Epithelial cell of esophagus (primary cell): ENCODE results near the gene DNAH11.

Experiments
- DNase-seq: peaks from one replicate; pipeline ENCODE4 v3.0.0; 2010; ENCODE audit warnings: low read depth
- H3K4me3 ChIP-seq: 2 replicates; pipeline ENCODE4 v1.5.1; 2011; ENCODE audit warnings: mild to moderate bottlenecking, low read length, control low read depth
- TF ChIP-seq, protein P1 (sequence below): IDR thresholded peaks from 2 replicates; pipeline ENCODE4 v1.5.1; 2011; ENCODE audit warnings: low read depth, mild to moderate bottlenecking, low read length, control low read depth, inconsistent platforms; ENCODE audit not compliant: insufficient read depth; ENCODE audit errors: missing control alignments

DNAH11 gene

DNA sequence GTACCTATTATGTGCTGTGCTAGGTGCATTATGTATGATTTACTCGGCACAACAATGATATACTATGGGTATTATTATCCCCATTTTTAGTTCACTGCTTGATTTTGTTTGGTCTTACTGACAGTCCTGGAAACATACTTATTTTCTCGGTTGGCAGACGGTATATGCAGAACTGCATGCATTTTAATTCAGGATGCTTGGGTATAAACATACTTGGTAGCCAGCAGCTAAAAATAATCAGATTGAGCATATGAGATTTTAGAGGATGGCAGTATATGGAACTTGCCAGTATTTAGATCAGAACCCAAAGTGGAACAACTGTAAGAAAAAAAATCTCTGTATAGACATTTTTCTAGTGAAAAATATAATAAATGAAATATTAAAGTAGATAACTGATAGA lies 163.3 kb downstream of the DNAH11 start:
- H3K4me3 ChIP-seq, result no peak overlapping the region
- no peak for DNase-seq
- TF ChIP-seq, protein P1, sequence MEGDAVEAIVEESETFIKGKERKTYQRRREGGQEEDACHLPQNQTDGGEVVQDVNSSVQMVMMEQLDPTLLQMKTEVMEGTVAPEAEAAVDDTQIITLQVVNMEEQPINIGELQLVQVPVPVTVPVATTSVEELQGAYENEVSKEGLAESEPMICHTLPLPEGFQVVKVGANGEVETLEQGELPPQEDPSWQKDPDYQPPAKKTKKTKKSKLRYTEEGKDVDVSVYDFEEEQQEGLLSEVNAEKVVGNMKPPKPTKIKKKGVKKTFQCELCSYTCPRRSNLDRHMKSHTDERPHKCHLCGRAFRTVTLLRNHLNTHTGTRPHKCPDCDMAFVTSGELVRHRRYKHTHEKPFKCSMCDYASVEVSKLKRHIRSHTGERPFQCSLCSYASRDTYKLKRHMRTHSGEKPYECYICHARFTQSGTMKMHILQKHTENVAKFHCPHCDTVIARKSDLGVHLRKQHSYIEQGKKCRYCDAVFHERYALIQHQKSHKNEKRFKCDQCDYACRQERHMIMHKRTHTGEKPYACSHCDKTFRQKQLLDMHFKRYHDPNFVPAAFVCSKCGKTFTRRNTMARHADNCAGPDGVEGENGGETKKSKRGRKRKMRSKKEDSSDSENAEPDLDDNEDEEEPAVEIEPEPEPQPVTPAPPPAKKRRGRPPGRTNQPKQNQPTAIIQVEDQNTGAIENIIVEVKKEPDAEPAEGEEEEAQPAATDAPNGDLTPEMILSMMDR, result no peak

DNA sequence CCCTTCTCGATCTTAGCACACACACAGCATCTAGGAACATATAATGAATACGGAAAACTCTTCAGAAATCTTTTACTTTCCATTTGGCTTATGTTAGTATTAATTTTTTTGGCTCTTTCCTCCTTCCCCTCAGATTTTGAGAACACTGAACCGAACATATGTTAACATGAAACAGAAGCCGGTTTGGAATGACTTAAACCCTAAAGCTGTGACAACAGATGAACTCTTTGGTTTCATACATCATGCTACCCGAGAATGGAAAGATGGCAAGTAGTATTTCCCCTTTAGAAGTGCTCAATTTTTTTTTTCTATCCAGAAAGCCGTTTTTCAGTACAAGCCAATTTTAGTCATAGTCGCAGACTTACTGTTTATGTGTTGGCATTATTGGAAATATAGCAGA lies 164.7 kb downstream of the DNAH11 start:
- TF ChIP-seq, protein P1, result no peak
- no peak for DNase-seq
- H3K4me3 ChIP-seq, result no peak overlapping the region

DNA sequence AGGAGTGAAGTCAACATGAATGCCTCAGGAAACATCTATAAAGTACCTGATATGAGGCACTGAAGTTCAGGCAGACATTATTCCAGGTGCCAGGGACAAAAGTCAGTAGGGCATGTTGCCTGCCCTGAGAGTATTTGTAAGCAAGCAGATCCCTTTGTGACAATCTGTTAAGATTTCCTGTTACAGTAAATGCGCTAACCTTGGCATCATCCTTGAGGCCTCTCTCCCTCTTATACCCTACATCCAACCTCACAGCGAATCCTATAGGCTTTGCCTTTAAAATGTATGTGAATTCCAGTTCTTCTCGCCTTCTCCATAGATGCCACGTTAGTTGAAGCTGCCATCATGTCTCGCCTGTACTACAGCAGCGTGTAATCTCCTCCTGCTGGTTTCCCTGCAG lies 165.3 kb downstream of the DNAH11 start:
- TF ChIP-seq, protein P1, result no peak
- DNase-seq, result no peak
- no peak overlapping the region for H3K4me3 ChIP-seq

DNA sequence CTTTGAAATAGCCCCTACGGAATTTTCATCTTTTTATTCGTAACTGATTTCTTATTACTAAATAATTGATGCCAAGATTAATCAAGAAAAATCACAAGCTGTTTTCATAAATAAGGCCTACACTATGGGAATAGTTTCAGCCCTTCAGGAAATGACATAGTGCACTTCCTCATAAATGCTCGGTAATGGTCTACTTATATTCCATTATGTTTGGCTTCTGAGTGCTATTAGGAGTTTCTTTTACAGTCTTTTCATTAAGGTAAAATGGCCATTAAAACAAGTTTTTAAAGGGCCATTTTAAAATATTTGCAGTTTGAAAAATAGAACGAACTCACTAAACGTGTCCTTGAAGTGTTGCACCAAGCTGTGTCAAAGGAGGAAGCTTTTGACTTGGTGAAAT lies 174.5 kb downstream of the DNAH11 start:
- TF ChIP-seq, protein P1, result no peak
- H3K4me3 ChIP-seq, result no peak overlapping the region
- no peak for DNase-seq

DNA sequence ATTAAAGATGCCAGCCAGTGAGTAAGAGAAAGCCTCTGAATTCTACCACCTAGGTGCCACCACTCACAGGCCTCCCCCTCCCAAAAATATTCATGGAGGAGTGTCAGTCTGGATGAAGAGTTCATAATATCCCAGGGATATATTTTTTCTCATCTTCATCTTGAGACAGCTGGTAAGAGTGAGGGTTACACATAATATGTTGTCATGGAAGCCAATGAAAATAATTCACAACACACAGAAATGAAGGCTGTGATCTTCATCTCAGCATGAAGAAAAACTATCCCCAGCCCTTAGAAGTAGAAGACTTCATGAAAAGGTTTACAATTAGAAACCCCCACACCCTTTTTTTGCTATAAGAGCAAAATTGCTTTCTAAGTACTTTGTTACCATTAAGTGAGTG lies 175.6 kb downstream of the DNAH11 start:
- DNase-seq, result no peak
- TF ChIP-seq, protein P1, result no peak
- no peak overlapping the region for H3K4me3 ChIP-seq

DNA sequence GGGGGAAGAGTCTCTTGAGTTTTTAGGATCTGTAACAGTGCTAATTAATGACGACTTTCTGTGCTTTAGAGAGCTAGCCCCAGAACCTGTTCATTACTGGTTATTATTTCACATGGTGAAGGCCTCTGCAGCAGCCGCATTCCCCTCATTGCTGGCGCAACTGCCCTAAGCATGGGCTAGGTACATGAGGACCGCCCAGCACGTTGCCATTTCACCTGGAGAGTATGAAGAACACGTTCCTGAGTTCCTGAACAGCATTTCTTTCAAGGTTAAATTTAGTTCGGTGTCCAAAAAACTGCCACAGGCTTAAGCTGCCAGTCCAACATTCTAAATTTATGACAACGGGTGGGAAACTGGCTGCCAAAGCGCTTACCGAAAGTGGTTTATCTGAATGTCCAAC lies 177.0 kb downstream of the DNAH11 start:
- TF ChIP-seq, protein P1, result no peak
- no peak overlapping the region for H3K4me3 ChIP-seq
- no peak for DNase-seq

DNA sequence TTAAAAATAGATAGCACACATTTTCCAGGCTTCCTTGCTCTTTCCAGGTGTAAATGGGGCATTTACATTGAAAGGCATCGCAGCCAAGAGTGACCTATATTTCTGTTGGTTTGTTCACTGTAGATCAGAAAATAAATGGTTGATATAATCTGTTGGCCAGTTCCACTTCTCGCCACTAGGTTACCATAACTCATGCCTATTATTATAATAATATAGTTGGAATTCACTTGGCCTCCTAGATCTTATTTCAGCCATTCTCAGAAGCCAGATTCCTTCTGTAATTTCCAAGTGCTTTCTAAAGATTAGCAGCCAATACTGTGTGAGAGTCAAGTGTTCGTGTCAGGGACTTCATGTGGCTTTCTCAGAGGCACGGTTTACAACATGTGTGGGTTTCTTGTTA lies 179.5 kb downstream of the DNAH11 start:
- no peak overlapping the region for H3K4me3 ChIP-seq
- TF ChIP-seq, protein P1, result peak; percentile 18
- no peak for DNase-seq
